ENCODE results near the gene EML3. TPM values are rescaled to one million over a fixed set of nuclear protein-coding genes. Genes with fewer than 3 reads are reported as not detected.

The EML3 gene
- total RNA-seq, 3 donors from 2014 or later = 34.7 to 58.7 (median 35.7) TPM

GRCh38 chr11:62649486-62649885, 36.9 kb upstream of the EML3 start:
- Histone ChIP-seq H3K4me1 (peaks cover 5 to 17% of the 10 kb centered on the region in 2 donors), H3K9me3 (no peaks in the 10 kb centered on the region)
- intact Hi-C loops (cut with DNase I; ENCODE audit: low total_unique reads) = no loop called here

GRCh38 chr11:62648967-62649364, 36.4 kb upstream of the EML3 start:
- Histone ChIP-seq H3K9me3 (no peaks in the 10 kb centered on the region), H3K27me3 (no peaks in the 10 kb centered on the region), H3K27ac (no peak overlapping the region), H3K36me3 (no peaks in the 10 kb centered on the region), H3K4me1 (peaks cover 5 to 17% of the 10 kb centered on the region in 2 donors), H3K4me3 (no peak overlapping the region)
- intact Hi-C loops (cut with DNase I; ENCODE audit: low total_unique reads) = no loop called here
- TF ChIP-seq POLR2AphosphoS5 (IDR thresholded peaks at IDR 0.05) (no peak), CTCF (IDR thresholded peaks at IDR 0.05) (no peak), POLR2A (IDR thresholded peaks at IDR 0.05) (no peak)
- no peak for DNase-seq (ENCODE audit: low spot score in 2 of 2)

More at GRCh38 chr11:62649486-62649885, 36.9 kb upstream of the EML3 start:
- Histone ChIP-seq H3K36me3 (no peaks in the 10 kb centered on the region), H3K27me3 (no peaks in the 10 kb centered on the region), H3K4me3 (no peak overlapping the region), H3K27ac (no peak overlapping the region)
- TF ChIP-seq CTCF (IDR thresholded peaks at IDR 0.05) = no peak
- no peak for TF ChIP-seq POLR2A (IDR thresholded peaks at IDR 0.05)
- no peak for TF ChIP-seq POLR2AphosphoS5 (IDR thresholded peaks at IDR 0.05)
- DNase-seq (ENCODE audit: low spot score in 2 of 2) = no peak

- TF ChIP-seq CTCF (IDR thresholded peaks at IDR 0.05) (no peak), POLR2AphosphoS5 (IDR thresholded peaks at IDR 0.05) (no peak), POLR2A (IDR thresholded peaks at IDR 0.05) (no peak)
- H3K27me3 ChIP-seq = no peaks in the 10 kb centered on the region
- H3K4me3 ChIP-seq = no peak overlapping the region
- H3K36me3 ChIP-seq = no peaks in the 10 kb centered on the region
- intact Hi-C loops (cut with DNase I; ENCODE audit: low total_unique reads) = no loop called here
- H3K27ac ChIP-seq = no peak overlapping the region
- H3K4me1 ChIP-seq = peaks cover 5 to 17% of the 10 kb centered on the region in 2 donors
- no peak for DNase-seq (ENCODE audit: low spot score in 2 of 2)
- no peaks in the 10 kb centered on the region for H3K9me3 ChIP-seq
These were observed 35.8 kb upstream of the EML3 start for GRCh38 chr11:62648185-62648966.

- H3K27ac ChIP-seq = no peak overlapping the region
- peaks cover 5 to 17% of the 10 kb centered on the region in 2 donors for H3K4me1 ChIP-seq
- H3K9me3 ChIP-seq = no peaks in the 10 kb centered on the region
- intact Hi-C loops (cut with DNase I; ENCODE audit: low total_unique reads) = no loop called here
- DNase-seq (ENCODE audit: low spot score in 2 of 2) = no peak
- no peak overlapping the region for H3K4me3 ChIP-seq
- TF ChIP-seq POLR2A (IDR thresholded peaks at IDR 0.05) = no peak
- TF ChIP-seq CTCF (IDR thresholded peaks at IDR 0.05) = no peak
- H3K36me3 ChIP-seq = peaks cover 4% of the 10 kb centered on the region
- H3K27me3 ChIP-seq = no peaks in the 10 kb centered on the region
These were observed 35.0 kb upstream of the EML3 start for GRCh38 chr11:62647609-62648005.

GRCh38 chr11:62646825-62647608, 34.4 kb upstream of the EML3 start:
- peak overlapping the region in 1 of 2 donors; percentile 95 for H3K27ac ChIP-seq
- peak overlapping the region; percentile 11 to 96 (median 96) for H3K4me3 ChIP-seq
- intact Hi-C loops (cut with DNase I; ENCODE audit: low total_unique reads) = no loop called here
- H3K4me1 ChIP-seq = peaks cover 5 to 17% of the 10 kb centered on the region in 2 donors
- DNase-seq (ENCODE audit: low spot score in 2 of 2) = no peak
- H3K9me3 ChIP-seq = no peaks in the 10 kb centered on the region
- H3K27me3 ChIP-seq = no peaks in the 10 kb centered on the region
- TF ChIP-seq POLR2AphosphoS5 (IDR thresholded peaks at IDR 0.05) (no peak), CTCF (IDR thresholded peaks at IDR 0.05) (no peak), POLR2A (IDR thresholded peaks at IDR 0.05) (no peak)
- peaks cover 5% of the 10 kb centered on the region for H3K36me3 ChIP-seq
